ENCODE data around the gene ULK2.
A peak's percentile ranks its signal among the peaks of the same experiment; 100 is the strongest.
"Not testable (repeated sequence)": the region's sequence is repeated elsewhere in the genome, so short reads cannot be mapped to it uniquely, and the experiment has no call there.

ULK2 gene

GRCh38 chr17:19766016-19766415 lies 101.7 kb downstream of the ULK2 start:
- DNase-seq, result no peak

GRCh38 chr17:19763991-19764390 lies 103.7 kb downstream of the ULK2 start:
- DNase-seq, result not testable (repeated sequence)

- DNase-seq, result no peak
Observed at GRCh38 chr17:19763416-19763815, 104.3 kb downstream of the ULK2 start.

DNA sequence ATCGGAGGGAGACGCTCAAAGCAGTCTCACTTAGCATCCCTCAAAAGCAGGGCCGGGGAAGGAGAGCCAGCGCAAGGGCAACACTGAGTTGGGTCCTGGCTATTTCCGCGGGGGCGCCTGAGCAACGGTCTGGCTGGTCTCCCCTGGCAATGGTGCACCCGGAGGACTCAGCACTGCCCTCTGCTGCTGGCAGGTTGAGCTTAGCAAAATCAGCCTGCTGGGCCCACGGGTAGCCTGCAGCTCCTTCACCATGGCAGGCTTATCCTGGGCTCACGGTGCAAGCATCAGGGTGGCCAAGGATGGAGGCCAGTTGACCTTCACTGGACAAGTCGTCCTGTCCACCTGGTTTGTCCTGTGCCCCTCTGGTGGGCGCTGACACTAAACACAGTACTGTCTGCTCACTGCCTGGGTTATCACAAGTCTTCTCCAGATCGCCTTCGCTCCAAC lies 105.2 kb downstream of the ULK2 start:
- DNase-seq, result peak; percentile 66

DNA sequence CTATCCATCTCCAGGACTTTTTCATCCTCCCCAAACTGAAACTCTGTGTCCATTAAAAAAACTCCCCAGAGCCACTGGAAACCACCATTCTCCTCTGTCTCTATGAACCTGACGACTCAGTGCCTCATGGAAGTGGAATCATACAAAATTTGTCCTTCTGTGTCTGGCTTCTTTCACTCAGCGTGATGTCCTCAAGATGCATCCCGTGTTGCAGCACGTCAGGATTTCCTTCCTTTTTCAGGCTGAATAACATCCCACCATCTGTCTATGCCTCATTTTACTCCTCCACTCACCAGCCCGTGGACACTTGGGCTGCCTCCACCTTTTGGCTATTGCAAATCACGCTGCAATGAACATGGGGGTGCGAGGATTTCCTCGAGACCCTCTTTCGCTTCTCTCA lies 107.0 kb downstream of the ULK2 start:
- no peak for DNase-seq

DNA sequence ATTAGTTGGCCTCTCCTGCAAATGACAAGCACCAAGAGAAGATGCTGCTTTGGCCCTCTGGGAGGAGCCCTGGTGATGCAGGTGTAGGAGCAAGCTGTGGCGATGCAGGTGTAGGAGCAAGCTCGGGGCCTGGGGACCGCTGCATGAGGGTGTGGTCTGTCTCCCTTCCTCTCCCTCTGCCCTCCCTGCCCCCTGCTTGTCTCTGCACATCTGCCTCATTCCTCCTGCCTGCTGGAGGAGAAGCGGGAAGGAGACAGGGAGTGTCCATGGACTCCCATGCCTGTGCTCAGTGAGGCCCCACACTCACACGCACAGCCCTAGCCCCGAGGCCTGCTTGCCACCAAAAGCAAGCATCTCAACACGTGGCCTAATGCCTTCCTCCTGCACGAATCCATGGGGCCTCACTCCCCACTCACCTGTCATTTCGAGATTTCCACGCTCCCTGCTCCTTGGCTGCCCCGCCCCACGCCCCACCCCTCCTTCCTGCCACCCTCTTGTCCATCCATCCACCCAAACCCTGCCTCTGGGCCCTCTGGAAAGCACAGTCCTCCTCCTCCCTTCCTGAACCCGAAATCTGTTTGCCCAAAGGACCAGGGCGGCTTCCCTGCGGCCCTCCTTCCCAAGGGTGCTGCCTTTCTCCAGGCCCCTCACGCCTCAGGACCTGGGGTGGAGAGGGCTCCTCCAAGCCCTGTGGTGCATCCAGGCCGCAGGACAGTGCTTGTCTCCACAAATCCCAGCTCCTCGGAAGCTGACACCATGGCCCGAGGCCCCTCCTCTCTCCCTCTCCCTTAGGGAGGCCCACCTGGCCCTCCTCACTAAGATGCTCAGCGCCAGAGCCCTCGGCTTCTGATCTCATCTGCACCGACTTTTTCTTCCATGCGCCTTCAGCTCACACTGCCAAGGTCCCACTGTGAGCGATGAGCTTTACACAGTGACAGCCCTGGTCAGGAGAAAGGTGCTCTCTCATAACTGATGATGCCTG lies 107.9 kb downstream of the ULK2 start:
- DNase-seq, result no peak

GRCh38 chr17:19757536-19758180 lies 110.1 kb downstream of the ULK2 start:
- DNase-seq, result no peak

DNA sequence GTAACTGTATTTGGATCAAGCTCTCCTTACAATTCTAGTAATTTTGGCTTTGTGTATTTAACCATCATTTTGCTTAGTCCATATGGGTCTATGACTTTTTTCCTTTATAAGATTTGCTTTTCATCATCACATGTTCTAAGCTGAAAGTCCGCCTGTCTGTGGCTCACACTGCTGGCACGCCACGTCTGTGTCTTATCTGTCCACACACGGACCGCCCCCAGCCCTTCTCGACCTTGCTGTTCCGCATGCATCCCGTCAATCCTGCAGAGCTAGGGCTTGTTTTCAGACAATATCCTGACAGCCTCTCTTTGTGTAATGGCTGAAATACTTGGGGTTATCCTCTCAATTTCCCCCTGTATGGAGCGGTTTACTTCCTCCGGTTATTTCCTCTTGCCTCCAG lies 111.2 kb downstream of the ULK2 start:
- DNase-seq, result no peak

- no peak for DNase-seq
Observed at GRCh38 chr17:19755821-19756510, 111.8 kb downstream of the ULK2 start.

DNA sequence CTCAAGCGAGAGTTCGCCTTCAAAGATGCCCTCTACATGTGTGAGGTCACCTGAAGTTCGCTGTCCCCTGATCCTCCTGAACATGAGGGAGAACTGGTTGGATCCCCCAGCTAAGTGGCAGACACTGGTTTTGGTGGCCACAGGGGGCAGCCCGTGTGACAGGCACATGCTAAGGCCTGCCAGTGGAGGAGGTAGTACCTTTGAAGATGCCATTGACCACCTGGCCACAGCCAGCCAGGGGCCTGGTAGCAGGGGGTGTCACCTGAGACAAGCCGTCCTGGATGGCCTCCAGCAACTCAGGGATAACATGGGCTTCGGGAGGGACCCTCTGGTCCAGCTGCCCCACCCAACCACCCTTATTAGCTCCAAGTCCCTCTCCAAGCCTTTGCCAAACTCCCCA lies 112.3 kb downstream of the ULK2 start:
- DNase-seq, result no peak

GRCh38 chr17:19753661-19754463 lies 113.9 kb downstream of the ULK2 start:
- no peak for DNase-seq

GRCh38 chr17:19753051-19753509 lies 114.7 kb downstream of the ULK2 start:
- DNase-seq, result no peak

DNA sequence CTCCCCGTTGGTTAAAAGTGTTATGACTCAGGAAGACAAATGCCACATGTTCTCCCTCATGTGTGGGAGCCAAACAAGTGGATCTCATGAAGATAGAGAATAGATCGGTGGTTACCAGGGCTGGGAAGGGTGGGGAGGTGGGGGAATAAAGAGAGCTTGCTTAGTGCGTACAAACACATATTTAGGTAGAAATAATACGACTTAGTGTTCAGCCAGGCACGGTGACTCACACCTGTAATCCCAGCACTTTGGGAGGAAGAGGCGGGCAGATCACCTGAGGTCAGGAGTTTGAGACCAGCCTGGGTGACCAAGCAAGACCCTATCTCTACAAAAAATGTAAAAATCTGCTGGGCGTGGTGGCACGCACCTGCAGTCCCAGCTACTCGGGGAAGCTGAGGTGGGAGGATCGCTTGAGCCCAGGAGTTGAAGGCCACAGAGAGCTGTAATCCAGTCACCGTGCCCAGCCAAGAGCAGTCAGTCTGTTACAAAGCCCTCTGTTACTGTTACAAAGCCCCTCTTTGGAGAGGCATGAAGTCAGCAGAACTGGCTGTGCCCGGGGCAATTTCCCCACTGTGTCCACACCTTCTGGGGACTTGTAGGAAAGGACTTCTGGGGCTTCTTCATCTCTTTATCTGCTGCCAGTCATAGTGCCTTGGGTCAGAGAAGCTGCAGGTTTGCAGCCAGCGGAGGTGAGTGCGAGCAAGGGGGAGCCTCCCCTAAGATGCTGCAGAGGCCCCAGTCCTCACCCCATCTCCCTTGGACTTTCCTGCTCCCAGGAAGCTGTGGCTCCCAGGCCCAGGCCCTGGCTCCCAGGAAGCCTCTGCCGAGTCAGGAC lies 115.3 kb downstream of the ULK2 start:
- DNase-seq, result no peak

DNA sequence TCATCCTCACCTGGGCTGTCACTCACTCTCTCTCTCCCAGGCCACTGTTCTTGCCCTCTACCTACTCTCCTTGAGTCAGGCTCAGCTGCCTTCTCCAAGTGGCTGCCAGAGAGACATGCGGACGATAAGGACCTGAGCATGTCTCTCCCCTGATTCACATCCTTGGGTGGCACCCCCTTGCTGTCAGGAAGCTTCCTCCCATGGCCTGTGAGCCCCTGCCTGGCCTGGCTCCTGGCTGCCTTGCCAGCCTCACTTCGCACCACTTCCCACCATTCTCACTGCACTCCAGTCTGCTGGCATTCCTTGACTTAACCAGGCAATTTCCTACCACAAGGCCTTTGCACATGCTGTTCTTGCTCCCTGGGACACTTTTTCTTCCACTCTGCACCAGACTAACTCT lies 116.9 kb downstream of the ULK2 start:
- no peak for DNase-seq

DNA sequence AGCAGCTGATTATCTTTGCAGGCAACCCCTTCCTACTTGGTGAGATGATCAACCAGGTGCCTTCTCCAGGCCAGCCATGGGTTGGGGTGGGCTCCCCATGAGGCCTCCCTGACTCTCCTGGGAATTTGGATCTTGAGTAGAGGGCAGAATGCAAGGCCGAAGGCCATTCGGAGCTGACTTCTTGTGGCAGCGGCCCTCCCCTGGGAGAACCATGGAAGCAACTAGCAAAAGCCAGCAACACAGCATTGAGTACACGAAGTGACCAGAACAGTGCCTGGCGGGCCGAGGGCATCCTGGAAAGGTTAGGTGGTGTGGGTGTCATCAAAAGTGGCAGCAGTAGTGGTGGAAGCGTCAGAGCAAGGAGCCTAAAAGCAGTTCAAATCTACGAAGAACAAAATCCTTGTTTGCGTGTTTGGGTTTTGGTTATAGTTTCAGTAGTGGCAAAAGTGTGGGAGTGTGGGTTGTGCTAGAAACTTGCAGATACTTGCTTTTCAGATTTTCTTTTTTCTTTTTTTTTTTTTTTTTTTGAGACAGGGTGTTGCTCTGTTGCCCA lies 117.6 kb downstream of the ULK2 start:
- DNase-seq, result no peak

- DNase-seq, result no peak
Observed at GRCh38 chr17:19748807-19749193, 118.9 kb downstream of the ULK2 start.

GRCh38 chr17:19747829-19748806 lies 119.6 kb downstream of the ULK2 start, which contains the start of gene ALDH3A1:
ALDH3A1 (minus strand) TSS chr17:19748298; CDS start chr17:19745129, 3,169 bp downstream.
- DNase-seq, result no peak

DNA sequence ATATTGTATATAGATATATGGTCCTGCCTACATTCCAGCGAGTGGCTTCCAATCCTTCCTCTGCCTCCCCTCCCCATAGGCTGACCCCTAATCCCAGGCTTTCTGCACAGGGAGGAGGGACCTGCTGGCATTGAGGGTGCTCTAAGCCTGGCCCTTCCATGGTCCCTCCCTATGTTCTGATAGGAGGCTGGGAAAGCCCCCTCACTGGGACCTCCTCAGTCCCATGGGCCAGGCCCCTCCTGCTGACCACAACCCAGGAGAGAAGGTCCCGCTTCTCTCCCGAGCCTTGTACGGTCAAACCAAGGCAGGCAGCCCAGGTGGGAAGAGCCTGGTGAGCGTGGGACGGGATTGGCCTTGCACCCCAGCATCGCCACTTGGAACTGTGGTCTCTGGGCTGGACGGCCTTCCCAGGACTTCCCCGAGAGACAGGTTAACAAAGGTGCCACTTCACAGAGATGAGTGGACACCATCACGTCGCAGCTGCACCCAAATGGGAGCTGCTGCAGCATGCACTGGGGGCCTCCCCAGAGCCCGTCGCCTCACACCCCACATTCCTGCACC lies 120.5 kb downstream of the ULK2 start:
- DNase-seq, result no peak

- no peak for DNase-seq
Observed at GRCh38 chr17:19746517-19746916, 121.2 kb downstream of the ULK2 start.

Measured in activated naive CD4-positive, alpha-beta T cell treated with anti-CD3 and anti-CD28 coated beads, Interleukin-2, amount 50 U/mL, for 16 hours (primary cell).